NCI-H1417 treated with DMSO at 0.1 percent for 48 hours (cell line): Measurements from ENCODE around the gene CCSER1.

Experiments
- DNase-seq: peaks from one replicate; lab custom pipeline; 2025; lab: John Stamatoyannopoulos, UW

CCSER1 gene

DNA sequence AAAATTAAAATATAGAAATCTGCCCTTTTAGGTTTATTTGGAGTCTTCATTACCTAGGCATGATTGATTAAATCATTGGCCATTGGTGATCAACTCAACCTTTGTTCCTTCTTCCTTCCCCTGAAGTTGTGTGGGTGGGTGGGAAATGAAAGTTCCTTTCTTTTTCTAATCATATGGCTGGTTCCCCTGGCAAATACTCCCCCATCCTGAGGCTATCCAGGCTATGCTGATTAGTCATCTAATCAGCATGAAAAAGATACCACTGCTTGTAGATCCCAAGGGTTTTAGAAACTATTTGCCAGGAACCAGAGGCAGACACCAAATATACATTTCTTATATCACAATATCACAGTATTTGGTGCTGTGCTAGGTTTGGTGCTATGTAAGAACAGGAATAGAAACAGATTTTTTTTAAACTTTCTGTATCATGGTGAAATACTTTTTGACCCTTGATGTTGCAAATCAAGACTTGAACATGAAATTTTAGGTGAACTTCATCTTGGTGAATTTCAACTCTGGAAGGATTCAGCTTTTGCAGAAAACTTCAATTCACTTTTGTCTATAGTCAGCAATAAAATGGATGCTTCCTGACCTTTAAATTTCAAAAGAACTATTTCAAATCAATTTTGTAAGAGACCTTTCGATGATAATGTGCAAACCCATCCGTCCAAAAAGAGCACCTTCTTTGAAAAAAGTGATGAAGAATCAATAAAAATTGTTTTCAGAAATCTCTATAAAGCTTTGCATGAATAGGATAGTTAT lies 71.1 kb downstream of the CCSER1 start:
- DNase-seq = no peak

- no peak for DNase-seq
Observed at GRCh38 chr4:90207887-90208454, 80.8 kb downstream of the CCSER1 start.

DNA sequence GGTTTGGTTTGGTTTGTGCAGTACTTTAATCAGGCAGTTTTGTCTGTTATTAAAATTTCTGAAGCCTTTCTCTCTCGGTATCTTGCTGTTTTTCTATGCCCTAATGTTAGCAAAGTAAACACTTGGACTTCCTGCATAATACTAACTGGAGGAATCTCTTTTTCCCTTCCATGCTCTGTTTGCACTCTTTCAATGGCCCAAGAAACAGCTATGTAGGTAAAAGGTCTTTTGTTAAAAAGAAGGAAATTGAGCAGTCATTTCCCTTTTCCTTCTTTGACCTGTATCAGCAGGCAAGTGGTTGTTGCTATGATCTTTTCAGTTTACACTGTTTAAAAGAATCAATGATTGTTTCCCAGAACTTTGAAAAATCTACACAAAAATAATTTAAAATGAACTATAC lies 82.7 kb downstream of the CCSER1 start:
- no peak for DNase-seq

GRCh38 chr4:90211174-90211573 lies 84.0 kb downstream of the CCSER1 start:
- DNase-seq = no peak

DNA sequence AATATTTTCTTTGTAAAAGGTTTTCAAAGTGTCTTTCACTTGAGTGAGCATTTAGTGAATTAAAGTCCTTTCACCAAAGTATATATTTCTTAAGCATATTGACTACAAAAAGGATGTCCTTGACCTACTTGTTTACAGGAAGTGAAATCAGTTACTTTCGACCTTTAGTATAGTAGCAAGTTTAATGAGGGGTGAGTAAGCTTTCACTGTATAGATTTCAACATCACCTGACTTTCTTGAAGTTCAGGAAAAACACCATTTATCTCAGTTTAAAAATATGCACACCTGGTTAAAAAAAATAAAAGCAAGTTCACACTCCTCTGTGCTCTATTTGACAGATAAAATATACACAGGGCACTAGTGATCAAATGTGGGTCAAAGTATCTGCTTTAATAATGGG lies 88.1 kb downstream of the CCSER1 start:
- no peak for DNase-seq

GRCh38 chr4:90219822-90220221 lies 92.6 kb downstream of the CCSER1 start:
- no peak for DNase-seq

- no peak for DNase-seq
Observed at GRCh38 chr4:90220459-90220858, 93.3 kb downstream of the CCSER1 start.

GRCh38 chr4:90226734-90227133 lies 99.5 kb downstream of the CCSER1 start:
- no peak for DNase-seq

GRCh38 chr4:90227177-90227576 lies 100.0 kb downstream of the CCSER1 start:
- DNase-seq = no peak

GRCh38 chr4:90234916-90235547 lies 107.8 kb downstream of the CCSER1 start:
- DNase-seq = no peak

- DNase-seq = no peak
Observed at GRCh38 chr4:90237751-90238530, 110.7 kb downstream of the CCSER1 start.

- no peak for DNase-seq
Observed at GRCh38 chr4:90240333-90240732, 113.1 kb downstream of the CCSER1 start.

DNA sequence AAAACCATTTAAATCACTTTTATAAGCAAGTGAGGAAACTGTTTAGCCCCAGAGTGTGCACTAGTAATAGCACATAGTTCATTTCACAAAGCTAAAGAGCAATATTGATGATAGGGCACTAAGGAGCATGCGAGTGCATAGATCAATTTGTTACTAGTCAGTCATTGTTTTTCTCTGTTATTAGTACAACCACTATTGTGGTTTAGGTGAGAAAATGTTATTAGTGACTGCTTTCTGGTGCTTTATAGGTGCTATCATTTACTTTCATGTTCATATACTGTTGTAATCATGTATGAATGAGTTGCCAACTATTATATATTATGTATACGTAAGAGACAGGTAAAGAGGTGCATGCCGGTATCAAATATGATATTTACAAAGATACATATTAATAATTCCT lies 113.8 kb downstream of the CCSER1 start:
- DNase-seq = no peak

DNA sequence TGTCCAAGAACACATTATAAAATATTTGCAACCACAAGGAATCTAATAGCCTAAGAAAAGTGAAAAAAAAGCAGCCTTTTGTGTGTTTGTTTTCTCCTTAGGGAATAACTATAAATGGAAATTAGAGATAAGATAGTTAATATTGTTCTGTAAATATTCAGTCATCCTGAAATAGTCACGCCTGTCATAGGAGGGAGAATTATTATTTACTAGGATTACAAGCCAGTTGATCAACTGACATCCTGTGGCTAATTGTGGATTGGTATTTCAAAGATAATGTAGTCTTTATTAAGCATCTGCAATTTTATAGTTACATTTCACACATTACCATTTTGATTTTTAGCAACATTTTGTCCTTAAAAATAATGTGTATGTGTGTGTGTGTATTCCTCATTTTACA lies 118.6 kb downstream of the CCSER1 start:
- no peak for DNase-seq

DNA sequence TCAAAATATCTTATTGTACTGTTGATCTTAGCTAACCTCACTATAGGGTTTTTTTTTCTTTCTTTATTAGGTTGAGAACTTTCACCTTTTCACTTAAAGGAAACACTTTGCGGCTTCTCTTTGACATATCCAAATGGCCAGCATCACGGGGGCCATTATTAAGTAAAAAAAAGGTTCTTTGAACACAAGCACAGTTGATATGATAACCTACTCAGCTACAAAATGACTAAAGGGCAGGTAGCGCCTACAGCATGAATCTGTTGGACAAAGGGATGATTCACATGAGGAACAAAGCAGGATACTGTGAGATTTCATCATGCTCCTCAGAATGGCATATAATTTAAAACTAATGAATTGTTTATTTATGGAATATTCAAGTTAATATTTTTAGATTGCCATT lies 119.6 kb downstream of the CCSER1 start:
- DNase-seq = no peak

- DNase-seq = no peak
Observed at GRCh38 chr4:90254357-90254756, 127.2 kb downstream of the CCSER1 start.

DNA sequence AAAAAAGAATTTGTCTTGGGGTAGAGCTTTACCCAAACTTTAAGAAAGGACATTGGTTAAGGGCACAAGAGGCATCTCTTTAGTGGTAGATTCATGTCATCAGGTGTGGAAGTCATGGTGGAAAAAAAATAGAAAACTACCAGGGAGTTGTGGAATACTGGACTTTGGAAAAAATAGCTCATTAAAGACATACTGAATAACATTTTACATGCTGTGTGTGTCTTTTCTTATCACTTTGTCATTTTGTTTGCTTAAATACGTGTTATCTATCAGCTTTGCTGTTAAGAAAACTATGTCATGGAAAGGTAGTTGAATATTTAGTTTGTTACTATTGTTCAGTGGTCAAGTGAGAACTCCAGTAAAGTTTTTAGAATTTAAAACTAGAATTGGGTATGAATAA lies 147.0 kb downstream of the CCSER1 start:
- DNase-seq = no peak

GRCh38 chr4:90280954-90281353 lies 153.8 kb downstream of the CCSER1 start:
- no peak for DNase-seq

GRCh38 chr4:90281541-90282355 lies 154.6 kb downstream of the CCSER1 start:
- no peak for DNase-seq

DNA sequence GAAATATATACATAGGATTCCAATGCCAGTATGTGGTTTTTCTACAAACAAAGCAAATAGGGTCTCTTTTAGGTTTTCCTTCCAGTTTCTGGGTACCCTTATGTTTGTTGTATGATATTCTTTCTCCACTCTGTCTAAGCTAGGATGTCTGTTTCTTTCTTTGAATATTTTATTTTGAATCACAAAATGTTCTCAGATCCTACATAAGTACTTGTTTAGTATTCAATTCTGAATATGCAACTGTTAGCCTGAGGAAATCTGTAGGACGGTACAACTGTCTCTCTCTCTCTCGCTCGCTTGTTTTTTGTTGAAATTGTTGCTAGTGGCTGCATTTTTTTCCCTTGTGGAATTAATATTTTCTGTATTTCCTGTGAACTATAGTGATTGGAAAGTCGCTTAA lies 163.2 kb downstream of the CCSER1 start:
- DNase-seq = no peak

- DNase-seq = no peak
Observed at GRCh38 chr4:90292438-90292837, 165.2 kb downstream of the CCSER1 start.

GRCh38 chr4:90293320-90293719 lies 166.1 kb downstream of the CCSER1 start:
- no peak for DNase-seq
